RPMI7951 (cell line): ENCODE measurements around the gene COL1A2. TPM values are rescaled to one million over a fixed set of nuclear protein-coding genes. Genes with fewer than 3 reads are reported as not detected.

Source experiments
- total RNA-seq: library from RNA; depleted of rRNA; stranded (reverse); fragments of >200 nt; shearing (Covaris generic); gene quantifications from 2 replicates; pipeline ENCODE4 v1.2.3, GENCODE V29; 2014; rRNA removed

The COL1A2 gene
- total RNA-seq, 1 experiment from 2014 or later, result 1,652 TPM

Other genes starting within 250 kb of the COL1A2 start
- gene CASD1, start 114.9 kb downstream of the COL1A2 start, total RNA-seq, result 8.8 and 11.9 TPM in 2 replicates